IMR-90 (cell line): ENCODE results near the gene IL18BP. TPM values are rescaled to one million over a fixed set of nuclear protein-coding genes. Genes with fewer than 3 reads are reported as not detected.

Experiments
- ATAC-seq: fragments of 200-7000 bp; cut with Tn5 transposase; 2 replicates; pipeline ENCODE4 v1.9.1; 2020; ENCODE audit warnings: low read depth, mild to moderate bottlenecking, moderate library complexity
- BruUV-seq: library from RNA; stranded (reverse); fragments of 400-500 nt; replicated peaks from 2 replicates; lab custom pipeline; 2021; lab: Mats Ljungman, UMichigan
- CTCF ChIA-PET: fragments of 300-600 bp; formaldehyde crosslinking; extraction: SDS; loops from one replicate; lab custom pipeline; 2021; ENCODE audit warnings: antibody characterized with exemption; lab: Yijun Ruan, JAX
- POLR2A ChIA-PET: fragments of 300-600 bp; sonication (Branson Sonifier 250); formaldehyde crosslinking; loops from one replicate; lab custom pipeline; 2022; ENCODE audit warnings: antibody characterized with exemption; ENCODE audit not compliant: unreplicated experiment; lab: Charles Lee
- DNase-seq: peaks from one replicate; pipeline ENCODE4 v3.0.0; 2013
- H2AFZ ChIP-seq: replicated peaks from 2 replicates; pipeline ENCODE3; 2013; ENCODE audit warnings: low read length, mild to moderate bottlenecking; ENCODE audit not compliant: poor library complexity
- H2AK5ac ChIP-seq: 2 replicates; pipeline ENCODE4 v1.6.1; 2013; ENCODE audit warnings: low read depth, low read length, inconsistent platforms
- H2AK9ac ChIP-seq: replicated peaks from 2 replicates; pipeline ENCODE3; 2013; ENCODE audit warnings: mild to moderate bottlenecking, low read depth, low read length, moderate library complexity; ENCODE audit not compliant: poor library complexity
- H2BK120ac ChIP-seq: 2 replicates; pipeline ENCODE4 v1.6.1; 2013; ENCODE audit warnings: low read depth, low read length, inconsistent platforms
- H2BK15ac ChIP-seq: 3 replicates; pipeline ENCODE4 v1.6.1; 2013; ENCODE audit warnings: low read depth, low read length, inconsistent platforms
- H2BK20ac ChIP-seq: 2 replicates; pipeline ENCODE4 v1.6.1; 2013; ENCODE audit warnings: low read depth, mild to moderate bottlenecking, inconsistent platforms, low read length, moderate library complexity
- H2BK5ac ChIP-seq: 2 replicates; pipeline ENCODE4 v1.6.1; 2013; ENCODE audit warnings: mild to moderate bottlenecking, low read depth, low read length, inconsistent platforms; ENCODE audit not compliant: poor library complexity, severe bottlenecking
- H3K14ac ChIP-seq: replicated peaks from 2 replicates; pipeline ENCODE4 v1.6.1; 2013; ENCODE audit warnings: low read depth, low read length, inconsistent platforms
- H3K18ac ChIP-seq: 2 replicates; pipeline ENCODE4 v1.6.1; 2013; ENCODE audit warnings: low read depth, low read length, control low read depth
- H3K23ac ChIP-seq: 2 replicates; pipeline ENCODE4 v1.6.1; 2013; ENCODE audit warnings: low read depth, low read length, inconsistent platforms
- H3K27ac ChIP-seq: 2 replicates; pipeline ENCODE4 v1.5.1; 2013; ENCODE audit warnings: mild to moderate bottlenecking, control low read depth, low read length; ENCODE audit not compliant: insufficient read depth
- H3K27me3 ChIP-seq: 2 replicates; pipeline ENCODE4 v1.6.1; 2013; ENCODE audit warnings: low read length; ENCODE audit not compliant: control insufficient read depth, insufficient read depth
- H3K36me3 ChIP-seq: 2 replicates; pipeline ENCODE4 v1.6.1; 2013; ENCODE audit warnings: low read length, mixed read lengths; ENCODE audit not compliant: control insufficient read depth, insufficient read depth
- H3K4ac ChIP-seq: 2 replicates; pipeline ENCODE4 v1.6.1; 2013; ENCODE audit warnings: low read depth, low read length, inconsistent platforms
- H3K4me1 ChIP-seq: 2 replicates; pipeline ENCODE4 v1.6.1; 2013; ENCODE audit warnings: low read length, mixed read lengths; ENCODE audit not compliant: control insufficient read depth, insufficient read depth
- H3K4me2 ChIP-seq: 2 replicates; pipeline ENCODE4 v1.6.1; 2013; ENCODE audit warnings: low read depth, mild to moderate bottlenecking, control low read depth, low read length, moderate library complexity
- H3K4me3 ChIP-seq: 2 replicates; pipeline ENCODE4 v1.5.1; 2013; ENCODE audit warnings: low read depth, mild to moderate bottlenecking, control low read depth, low read length, moderate library complexity; ENCODE audit not compliant: insufficient read depth
- H3K56ac ChIP-seq: 2 replicates; pipeline ENCODE4 v1.6.1; 2013; ENCODE audit warnings: low read length, inconsistent platforms; ENCODE audit not compliant: insufficient read depth; ENCODE audit errors: extremely low read depth
- H3K79me1 ChIP-seq, 2 experiments: 2 replicates each; pipeline ENCODE4 v1.6.1; 2013; ENCODE audit warnings: low read length in 2 of 2, inconsistent platforms in 1 of 2, low read depth in 1 of 2
- H3K9ac ChIP-seq: 2 replicates; pipeline ENCODE4 v1.6.1; 2013; ENCODE audit warnings: low read depth, low read length, control low read depth
- H3K9me1 ChIP-seq: 2 replicates; pipeline ENCODE4 v1.6.1; 2013; ENCODE audit warnings: low read length, inconsistent platforms; ENCODE audit not compliant: insufficient read depth
- H3K9me3 ChIP-seq: 2 replicates; pipeline ENCODE4 v1.6.1; 2013; ENCODE audit warnings: low read length; ENCODE audit not compliant: control insufficient read depth, insufficient read depth
- H4K20me1 ChIP-seq: 2 replicates; pipeline ENCODE4 v1.6.1; 2013; ENCODE audit warnings: low read length, inconsistent platforms; ENCODE audit not compliant: insufficient read depth
- H4K5ac ChIP-seq: 2 replicates; pipeline ENCODE4 v1.6.1; 2013; ENCODE audit warnings: mild to moderate bottlenecking, low read depth, low read length, control low read depth
- H4K8ac ChIP-seq, 2 experiments: 2 replicates each; pipeline ENCODE4 v1.6.1; 2013; ENCODE audit warnings: low read depth in 2 of 2, low read length in 2 of 2, control low read depth in 1 of 2, inconsistent platforms in 1 of 2
- H4K91ac ChIP-seq: 2 replicates; pipeline ENCODE4 v1.6.1; 2013; ENCODE audit warnings: low read depth, low read length, inconsistent platforms; ENCODE audit not compliant: insufficient read depth
- BHLHE40 ChIP-seq: fragments of 150-350 bp; IDR thresholded peaks from 2 replicates; pipeline ENCODE4 v1.6.1; 2016; ENCODE audit warnings: mild to moderate bottlenecking, low read depth, low read length
- CEBPB ChIP-seq: IDR thresholded peaks from 2 replicates; pipeline ENCODE4 v1.6.1; 2012; ENCODE audit warnings: low read depth, low read length, improper control_type of control experiment
- CHD1 ChIP-seq: IDR thresholded peaks from 2 replicates; pipeline ENCODE4 v1.6.1; 2012; ENCODE audit warnings: low read depth, low read length, improper control_type of control experiment
- CTCF ChIP-seq: conservative IDR thresholded peaks from 2 replicates; pipeline ENCODE4 v1.5.1; 2012; ENCODE audit warnings: mild to moderate bottlenecking, low read depth, low read length, improper control_type of control experiment
- ELK1 ChIP-seq: fragments of 150-350 bp; IDR thresholded peaks from 2 replicates; pipeline ENCODE4 v1.6.1; 2016; ENCODE audit warnings: low read depth, mild to moderate bottlenecking, low read length, moderate library complexity, borderline replicate concordance
- FOS ChIP-seq: fragments of 150-350 bp; IDR thresholded peaks from 2 replicates; pipeline ENCODE4 v1.6.1; 2016; ENCODE audit warnings: low read depth, low read length
- MAFK ChIP-seq: IDR thresholded peaks from 2 replicates; pipeline ENCODE4 v1.6.1; 2012; ENCODE audit warnings: low read depth, low read length, improper control_type of control experiment
- MAZ ChIP-seq: IDR thresholded peaks from 2 replicates; pipeline ENCODE4 v1.6.1; 2012; ENCODE audit warnings: low read depth, mild to moderate bottlenecking, low read length, improper control_type of control experiment, moderate library complexity, borderline replicate concordance
- MXI1 ChIP-seq: IDR thresholded peaks from 2 replicates; pipeline ENCODE4 v1.6.1; 2012; ENCODE audit warnings: low read depth, mild to moderate bottlenecking, low read length, moderate library complexity, borderline replicate concordance
- NFE2L2 ChIP-seq: fragments of 150-350 bp; IDR thresholded peaks from 2 replicates; pipeline ENCODE4 v1.6.1; 2016; ENCODE audit warnings: low read depth, mild to moderate bottlenecking, low read length
- POLR2A ChIP-seq: IDR thresholded peaks from 2 replicates; pipeline ENCODE4 v1.6.1; 2012; ENCODE audit warnings: mild to moderate bottlenecking, low read depth, low read length
- RAD21 ChIP-seq: IDR thresholded peaks from 2 replicates; pipeline ENCODE4 v1.6.1; 2012; ENCODE audit warnings: low read length, improper control_type of control experiment
- RCOR1 ChIP-seq: IDR thresholded peaks from 2 replicates; pipeline ENCODE4 v1.6.1; 2012; ENCODE audit warnings: mild to moderate bottlenecking, low read length, improper control_type of control experiment; ENCODE audit not compliant: insufficient replicate concordance
- RFX5 ChIP-seq: IDR thresholded peaks from 2 replicates; pipeline ENCODE4 v1.8.0; 2012; ENCODE audit warnings: low read depth, mild to moderate bottlenecking, low read length, moderate library complexity
- SMC3 ChIP-seq: fragments of 150-350 bp; IDR thresholded peaks from 2 replicates; pipeline ENCODE4 v1.6.1; 2016; ENCODE audit warnings: low read depth, mild to moderate bottlenecking, antibody characterized with exemption, low read length, moderate library complexity
- WGBS, 2 experiments: methylation state at CpG; one replicate each; pipeline versions ENCODE4 v1.1.5 to v1.1.7; 2013; ENCODE audit warnings: missing lambda C conversion rate in 2 of 2; ENCODE audit not compliant: insufficient read length in 1 of 2; ENCODE audit errors: extremely low coverage in 2 of 2; 5-methylcytosine and 5-hydroxymethylcytosine counted together
- dilution Hi-C: fragments of 300-500 bp; cut with HindIII; formaldehyde crosslinking; loops from one replicate; pipeline ENCODE4 v1.14.3; 2018; ENCODE audit warnings: low sequenced_read_pairs; ENCODE audit not compliant: unreplicated experiment
- in situ Hi-C: fragments of 300-500 bp; cut with MboI; formaldehyde crosslinking; loops from 3 replicates; pipeline ENCODE4 v1.14.3; 2019; ENCODE audit warnings: low sequenced_read_pairs, inconsistent platforms, mixed read lengths
- intact Hi-C: fragments of 100-400 bp; cut with micrococcal nuclease; formaldehyde crosslinking; loops from 2 replicates; pipeline ENCODE4 v1.10.0; 2022
- polyA plus RNA-seq, 3 experiments: library from polyadenylated mRNA; depleted of rRNA; stranded (reverse); fragments of >200 nt; gene quantifications; 2 replicates each; pipeline ENCODE4 v1.2.3, GENCODE V29; 2012; ENCODE audit warnings: low replicate concordance in 1 of 3
- total RNA-seq: library from RNA; depleted of rRNA; stranded (reverse); fragments of >200 nt; gene quantifications from 2 replicates; pipeline ENCODE4 v1.2.3, GENCODE V29; 2012

Gene IL18BP
- total and polyA plus RNA-seq, 2 of the 4 experiments (the other 2 are of a cell fraction), result 0.90 to 3.2 TPM

GRCh38 chr11:71999362-71999761, 653 bp downstream of the IL18BP start:
- peak overlapping the region; percentile 15; the same call in 1 of the 2 replicates for H4K5ac ChIP-seq
- H3K27me3 ChIP-seq, result no peaks in the 10 kb centered on the region
- H3K9me1 ChIP-seq, result peaks cover 14% of the 10 kb centered on the region
- BruUV-seq, result no TSS peak
- H4K91ac ChIP-seq, result no peak overlapping the region
- in situ Hi-C loops, result no loop called here
- ATAC-seq, result peak; percentile 74
- H3K18ac ChIP-seq, result no peak overlapping the region
- H4K8ac ChIP-seq, result peak overlapping the region in 1 of 2 experiments; percentile 61; a peak in 2 of 4 replicates
- H3K56ac ChIP-seq, result no peak overlapping the region
- no peak overlapping the region for H2BK15ac ChIP-seq
- ChIA-PET POLR2A (no interaction called here), CTCF (interaction anchor here (0.7 to 1.1 kb wide), 3 partner anchors 11 to 26 kb away, joined by 3 to 5 read pairs (median 4); no protein-coding TSS in a partner anchor)
- dilution Hi-C loops, result no loop called here
- H2BK120ac ChIP-seq, result 0 out of 2 replicates have a peak overlapping the region, but pooled peaks have one; percentile 55
- no peak overlapping the region; the same call in 1 of the 2 replicates for H3K9ac ChIP-seq
- H3K9me3 ChIP-seq, result no peaks in the 10 kb centered on the region
- peaks cover 31% of the 10 kb centered on the region for H4K20me1 ChIP-seq
- no peak overlapping the region for H3K4me3 ChIP-seq
- intact Hi-C loops, result no loop called here
- DNase-seq, result peak; percentile 52
- peaks cover 6% of the 10 kb centered on the region for H3K4me1 ChIP-seq
- H2AK9ac ChIP-seq, result peak overlapping the region; percentile 77
- no peak for TF ChIP-seq POLR2A
- TF ChIP-seq NFE2L2, result no peak
- TF ChIP-seq CEBPB, result no peak
- no peak for TF ChIP-seq MAFK
- TF ChIP-seq CHD1, result no peak
- no peak for TF ChIP-seq CTCF
- no peak for TF ChIP-seq BHLHE40
- TF ChIP-seq RCOR1, result no peak
- TF ChIP-seq MXI1, result no peak
- TF ChIP-seq MAZ, result no peak
- TF ChIP-seq RAD21, result no peak
- TF ChIP-seq FOS, result no peak
- TF ChIP-seq RFX5, result no peak
- no peak for TF ChIP-seq SMC3
- TF ChIP-seq ELK1, result no peak
- no peak overlapping the region for H3K23ac ChIP-seq
- H2BK20ac ChIP-seq, result no peak overlapping the region
- peaks cover 43% of the 10 kb centered on the region for H3K36me3 ChIP-seq
- no peak overlapping the region for H2AK5ac ChIP-seq
- peak overlapping the region; percentile 70; the same call in 1 of the 2 replicates for H3K14ac ChIP-seq
- WGBS, 2 experiments, result no CpG with 5 or more reads among the region's 2 CpGs
- peaks cover 0 to 21% of the 10 kb centered on the region in 2 experiments; a peak in 1 of 4 replicates for H3K79me1 ChIP-seq
- H3K27ac ChIP-seq, result peak overlapping the region; percentile 26; the same call in 1 of the 2 replicates
- H3K4ac ChIP-seq, result no peak overlapping the region
- peak overlapping the region; percentile 78 for H3K4me2 ChIP-seq
- H2AFZ ChIP-seq, result no peak overlapping the region
- no peak overlapping the region for H2BK5ac ChIP-seq
